Measurements from ENCODE around the gene ZNF365.

The ZNF365 gene

DNA sequence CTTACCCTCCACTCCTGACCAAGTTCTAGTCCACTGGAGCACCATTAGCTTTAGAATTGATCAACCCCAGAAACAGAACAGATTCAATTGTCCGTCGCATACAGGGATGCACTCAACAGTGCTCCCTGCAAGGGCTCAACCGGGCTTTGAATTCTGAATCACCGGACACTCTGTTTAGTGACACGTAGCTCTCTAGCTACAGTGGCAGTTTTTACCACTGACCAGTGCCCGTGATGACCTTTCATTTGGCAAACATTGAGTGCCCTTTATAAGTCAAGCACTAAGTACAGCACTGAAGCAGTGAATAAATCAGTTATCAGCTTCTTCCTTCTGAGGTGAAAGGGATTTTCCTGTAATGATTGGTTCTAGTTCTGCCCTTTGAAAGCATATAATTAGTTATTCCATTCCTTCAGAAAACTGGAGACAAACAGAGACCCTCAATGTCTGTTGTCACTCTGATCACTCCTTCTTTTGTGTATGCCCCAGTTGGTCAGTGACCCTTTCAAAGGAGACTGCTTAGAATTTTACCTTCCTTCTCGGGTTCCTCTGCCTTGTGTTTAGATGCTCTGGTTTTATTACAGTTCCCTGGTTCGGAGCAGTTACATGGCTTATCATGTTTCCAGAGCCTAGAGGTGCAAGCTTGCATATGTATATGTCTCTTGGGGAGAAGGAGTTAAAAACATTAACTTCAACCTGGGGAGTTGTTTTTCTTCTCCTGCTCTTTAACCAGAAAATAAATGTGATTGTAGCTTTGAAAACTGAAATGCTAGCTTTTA, 68.9 kb downstream of the ZNF365 start:
- TF ChIP-seq, protein P1, sequence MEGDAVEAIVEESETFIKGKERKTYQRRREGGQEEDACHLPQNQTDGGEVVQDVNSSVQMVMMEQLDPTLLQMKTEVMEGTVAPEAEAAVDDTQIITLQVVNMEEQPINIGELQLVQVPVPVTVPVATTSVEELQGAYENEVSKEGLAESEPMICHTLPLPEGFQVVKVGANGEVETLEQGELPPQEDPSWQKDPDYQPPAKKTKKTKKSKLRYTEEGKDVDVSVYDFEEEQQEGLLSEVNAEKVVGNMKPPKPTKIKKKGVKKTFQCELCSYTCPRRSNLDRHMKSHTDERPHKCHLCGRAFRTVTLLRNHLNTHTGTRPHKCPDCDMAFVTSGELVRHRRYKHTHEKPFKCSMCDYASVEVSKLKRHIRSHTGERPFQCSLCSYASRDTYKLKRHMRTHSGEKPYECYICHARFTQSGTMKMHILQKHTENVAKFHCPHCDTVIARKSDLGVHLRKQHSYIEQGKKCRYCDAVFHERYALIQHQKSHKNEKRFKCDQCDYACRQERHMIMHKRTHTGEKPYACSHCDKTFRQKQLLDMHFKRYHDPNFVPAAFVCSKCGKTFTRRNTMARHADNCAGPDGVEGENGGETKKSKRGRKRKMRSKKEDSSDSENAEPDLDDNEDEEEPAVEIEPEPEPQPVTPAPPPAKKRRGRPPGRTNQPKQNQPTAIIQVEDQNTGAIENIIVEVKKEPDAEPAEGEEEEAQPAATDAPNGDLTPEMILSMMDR (IDR thresholded peaks at IDR 0.05; ENCODE audit: borderline replicate concordance, control extremely low read depth, extremely low read depth, insufficient read depth, missing control alignments): no peak
- in situ Hi-C loops (cut with MboI; ENCODE audit: low sequenced_read_pairs, unreplicated experiment): no loop called here
- no peak for DNase-seq (ENCODE audit: low spot score)

DNA sequence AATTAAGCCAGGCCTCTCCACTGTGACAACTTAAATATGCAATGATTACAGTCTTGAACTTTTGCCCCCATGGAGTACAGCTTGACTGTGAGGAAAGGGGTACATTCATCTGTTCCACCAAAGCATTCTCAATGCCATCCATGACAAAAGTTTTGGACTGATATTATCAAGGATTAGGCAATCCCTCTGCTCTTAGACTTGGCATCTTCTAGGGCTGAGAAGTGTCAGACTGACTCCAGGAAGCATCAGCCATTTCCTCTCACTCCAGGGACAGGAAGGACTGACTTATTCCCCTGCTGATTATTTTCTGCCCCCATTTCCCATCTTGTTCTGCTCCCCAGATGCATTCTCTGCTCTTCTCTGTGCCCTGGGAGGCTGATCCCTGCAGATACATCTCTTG, 69.7 kb downstream of the ZNF365 start:
- in situ Hi-C loops (cut with MboI; ENCODE audit: low sequenced_read_pairs, unreplicated experiment): no loop called here
- TF ChIP-seq, protein P1 (IDR thresholded peaks at IDR 0.05; ENCODE audit: borderline replicate concordance, control extremely low read depth, extremely low read depth, insufficient read depth, missing control alignments): no peak
- DNase-seq (ENCODE audit: low spot score): no peak

DNA sequence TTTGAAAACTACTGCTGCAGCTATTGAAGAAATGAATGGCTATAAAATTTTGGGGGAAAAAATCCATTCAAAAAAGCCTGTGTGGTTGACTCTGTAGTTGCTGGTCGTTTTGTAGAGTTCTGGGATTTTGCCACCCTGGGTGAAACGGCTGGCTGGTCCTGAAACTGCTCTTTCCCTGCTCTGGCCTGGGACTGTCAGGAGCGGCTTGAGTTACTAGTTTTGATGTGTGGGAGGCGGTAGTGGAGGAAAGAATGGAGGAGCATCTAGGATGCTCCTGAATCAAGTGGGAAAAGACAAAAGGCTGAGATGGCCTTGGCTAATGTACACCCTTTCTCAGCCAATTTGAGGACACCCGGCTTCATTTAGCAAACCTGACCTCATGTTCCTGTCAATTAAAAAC, 72.5 kb downstream of the ZNF365 start:
- in situ Hi-C loops (cut with MboI; ENCODE audit: low sequenced_read_pairs, unreplicated experiment): no loop called here
- DNase-seq (ENCODE audit: low spot score): no peak

GRCh38 chr10:62450912-62451610, 76.9 kb downstream of the ZNF365 start:
- no peak for DNase-seq (ENCODE audit: low spot score)
- TF ChIP-seq, protein P1 (IDR thresholded peaks at IDR 0.05; ENCODE audit: borderline replicate concordance, control extremely low read depth, extremely low read depth, insufficient read depth, missing control alignments): no peak
- in situ Hi-C loops (cut with MboI; ENCODE audit: low sequenced_read_pairs, unreplicated experiment): no loop called here

More for the DNA sequence above, 72.5 kb downstream of the ZNF365 start:
- TF ChIP-seq, protein P1 (IDR thresholded peaks at IDR 0.05; ENCODE audit: borderline replicate concordance, control extremely low read depth, extremely low read depth, insufficient read depth, missing control alignments): no peak

GRCh38 chr10:62451611-62451975, 77.4 kb downstream of the ZNF365 start:
- DNase-seq (ENCODE audit: low spot score): no peak
- TF ChIP-seq, protein P1 (IDR thresholded peaks at IDR 0.05; ENCODE audit: borderline replicate concordance, control extremely low read depth, extremely low read depth, insufficient read depth, missing control alignments): no peak

More at GRCh38 chr10:62451611-62451975, 77.4 kb downstream of the ZNF365 start:
- in situ Hi-C loops (cut with MboI; ENCODE audit: low sequenced_read_pairs, unreplicated experiment): no loop called here

All from GM13976 (cell line).